K562 (cell line): Measurements from ENCODE around the gene NRXN3.

ENCODE experiments used
- DACH1 ChIP-seq: fragments of 450-650 bp; IDR thresholded peaks from 2 replicates; pipeline ENCODE4 v1.6.1; 2018; ENCODE audit not compliant: partially characterized antibody
- DMBX1 ChIP-seq: fragments of 250-450 bp; sonication (Bioruptor Pico); IDR thresholded peaks from 2 replicates; pipeline ENCODE4 v1.8.0; 2022; ENCODE audit warnings: inconsistent platforms, mild to moderate bottlenecking, moderate library complexity, borderline replicate concordance
- FOSL1 ChIP-seq: fragments of 200-800 bp; sonication (Bioruptor generic); conservative IDR thresholded peaks from 2 replicates; pipeline ENCODE4 v1.6.1; 2016; ENCODE audit warnings: missing genetic modification characterization, missing compliant biosample characterization
- GABPA ChIP-seq: fragments of 200-800 bp; sonication (Bioruptor generic); conservative IDR thresholded peaks from 2 replicates; pipeline ENCODE4 v1.6.1; 2016; ENCODE audit warnings: low read depth, missing genetic modification characterization, missing compliant biosample characterization
- TRIM25 ChIP-seq: fragments of 450-650 bp; IDR thresholded peaks from 2 replicates; pipeline ENCODE4 v1.7.0; 2016; ENCODE audit warnings: borderline replicate concordance
- ZNF12 ChIP-seq: sonication (generic); formaldehyde crosslinking; IDR thresholded peaks from 2 replicates; pipeline ENCODE4 v1.4.0; 2020; ENCODE audit warnings: mild to moderate bottlenecking, missing genetic modification reagents
- TF ChIP-seq, protein P1 (sequence below): sonication (generic); formaldehyde crosslinking; IDR thresholded peaks from 2 replicates; pipeline ENCODE4 v1.8.0; 2022; ENCODE audit warnings: missing genetic modification reagents, mild to moderate bottlenecking, borderline replicate concordance

- TF ChIP-seq GABPA (tag) (no peak), TRIM25 (no peak), DMBX1 (CRISPR knock-in tag) (no peak), ZNF12 (CRISPR knock-in tag) (no peak), DACH1 (no peak), FOSL1 (tag) (no peak)
- TF ChIP-seq, protein P1, sequence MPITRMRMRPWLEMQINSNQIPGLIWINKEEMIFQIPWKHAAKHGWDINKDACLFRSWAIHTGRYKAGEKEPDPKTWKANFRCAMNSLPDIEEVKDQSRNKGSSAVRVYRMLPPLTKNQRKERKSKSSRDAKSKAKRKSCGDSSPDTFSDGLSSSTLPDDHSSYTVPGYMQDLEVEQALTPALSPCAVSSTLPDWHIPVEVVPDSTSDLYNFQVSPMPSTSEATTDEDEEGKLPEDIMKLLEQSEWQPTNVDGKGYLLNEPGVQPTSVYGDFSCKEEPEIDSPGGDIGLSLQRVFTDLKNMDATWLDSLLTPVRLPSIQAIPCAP (CRISPR knock-in tag): no peak
Observed at GRCh38 chr14:79856381-79856780, 1686.2 kb downstream of the NRXN3 start.
